ENCODE data around the gene SEMA4F.
A peak's percentile ranks its signal among the peaks of the same experiment; 100 is the strongest.

SEMA4F gene

GRCh38 chr2:74659462-74659861 lies 5.4 kb downstream of the SEMA4F start:
- no peak for DNase-seq

GRCh38 chr2:74668087-74668486 lies 14.0 kb downstream of the SEMA4F start:
- no peak for DNase-seq

- DNase-seq = no peak
Measured at GRCh38 chr2:74670263-74670662, 16.2 kb downstream of the SEMA4F start.

DNA sequence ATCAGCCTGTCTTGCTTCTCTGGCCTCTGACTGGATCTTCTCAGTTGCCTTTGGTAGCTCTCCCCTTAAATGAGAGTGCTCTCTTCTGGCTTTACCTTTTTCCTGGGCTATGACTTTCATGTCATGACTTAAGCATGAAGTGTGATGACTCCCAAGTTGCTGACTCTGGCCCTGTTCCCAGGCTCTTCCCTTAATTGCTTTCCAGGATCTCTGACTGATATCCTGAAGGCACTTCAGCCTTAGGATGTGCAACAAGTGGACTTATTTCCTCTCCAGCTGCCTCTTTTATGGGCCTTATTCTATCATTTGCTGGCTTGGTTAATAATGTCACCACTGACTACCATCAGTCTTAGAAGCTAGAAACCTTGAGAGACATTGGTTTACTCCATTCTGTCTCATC lies 17.4 kb downstream of the SEMA4F start:
- peak; percentile 70 for DNase-seq

GRCh38 chr2:74673826-74674528 lies 19.9 kb downstream of the SEMA4F start:
- no peak for DNase-seq

- no peak for DNase-seq
Measured at GRCh38 chr2:74675090-74675489, 21.0 kb downstream of the SEMA4F start.

DNA sequence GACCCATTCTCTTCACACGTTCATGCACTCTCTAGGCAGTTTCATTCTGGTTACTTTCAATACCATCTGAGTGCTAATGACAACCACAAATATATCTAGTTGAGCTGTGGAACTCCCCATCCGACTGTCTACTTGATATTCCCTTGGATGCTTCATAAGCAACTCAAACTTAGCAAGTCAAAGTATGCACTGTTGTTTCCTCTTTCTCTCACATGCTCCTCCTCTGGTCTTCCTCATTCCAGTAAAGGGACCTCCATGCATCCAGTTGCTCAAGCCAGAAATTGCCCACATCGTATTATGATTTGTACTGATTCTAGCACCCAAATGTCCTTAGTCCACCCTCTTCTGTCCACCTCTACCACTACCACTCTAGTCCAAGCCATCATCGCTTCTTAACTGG lies 22.3 kb downstream of the SEMA4F start:
- DNase-seq = no peak

DNA sequence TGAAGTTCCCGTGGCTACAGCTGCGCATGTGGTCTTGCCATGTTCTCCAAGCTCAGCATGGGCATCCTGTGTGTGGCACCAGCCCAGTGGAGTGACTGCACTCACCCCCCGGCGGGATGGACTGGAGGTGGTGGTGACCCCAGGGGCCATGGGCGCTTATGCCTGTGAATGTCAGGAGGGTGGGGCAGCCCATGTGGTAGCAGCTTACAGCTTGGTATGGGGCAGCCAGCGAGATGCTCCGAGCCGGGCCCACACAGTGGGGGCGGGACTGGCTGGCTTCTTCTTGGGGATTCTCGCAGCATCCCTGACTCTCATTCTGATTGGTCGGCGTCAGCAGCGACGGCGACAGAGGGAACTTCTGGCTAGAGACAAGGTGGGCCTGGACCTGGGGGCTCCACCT lies 25.6 kb downstream of the SEMA4F start:
- DNase-seq = no peak

GRCh38 chr2:74682501-74682900 lies 28.5 kb downstream of the SEMA4F start:
- DNase-seq = no peak

GRCh38 chr2:74685408-74685807 lies 31.4 kb downstream of the SEMA4F start:
- DNase-seq = no peak

DNA sequence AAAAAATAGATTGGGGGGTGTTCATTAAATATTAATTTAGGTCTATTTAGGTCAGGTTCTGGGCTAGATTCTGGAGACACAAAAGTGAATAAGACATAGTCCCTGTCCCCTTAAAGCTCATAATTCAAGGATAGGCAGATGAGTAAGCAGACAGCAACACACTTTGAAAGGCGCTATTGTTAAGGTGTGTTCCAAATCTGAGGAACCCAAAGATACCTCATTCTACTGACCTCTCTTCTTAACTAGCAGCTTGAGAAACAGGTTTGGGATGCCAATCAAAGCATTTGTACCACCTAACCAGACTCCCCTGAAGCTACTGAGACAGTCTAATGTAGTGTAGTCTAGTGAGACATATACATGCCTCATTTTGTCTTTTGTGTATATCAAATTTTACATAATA lies 34.8 kb downstream of the SEMA4F start:
- DNase-seq = no peak

- DNase-seq = no peak
Measured at GRCh38 chr2:74689671-74690070, 35.6 kb downstream of the SEMA4F start.

- DNase-seq = peak; percentile 66
Measured at GRCh38 chr2:74690571-74690970, 36.5 kb downstream of the SEMA4F start.

GRCh38 chr2:74691929-74692328 lies 37.9 kb downstream of the SEMA4F start:
- no peak for DNase-seq

- no peak for DNase-seq
Measured at GRCh38 chr2:74693213-74693612, 39.2 kb downstream of the SEMA4F start.

DNA sequence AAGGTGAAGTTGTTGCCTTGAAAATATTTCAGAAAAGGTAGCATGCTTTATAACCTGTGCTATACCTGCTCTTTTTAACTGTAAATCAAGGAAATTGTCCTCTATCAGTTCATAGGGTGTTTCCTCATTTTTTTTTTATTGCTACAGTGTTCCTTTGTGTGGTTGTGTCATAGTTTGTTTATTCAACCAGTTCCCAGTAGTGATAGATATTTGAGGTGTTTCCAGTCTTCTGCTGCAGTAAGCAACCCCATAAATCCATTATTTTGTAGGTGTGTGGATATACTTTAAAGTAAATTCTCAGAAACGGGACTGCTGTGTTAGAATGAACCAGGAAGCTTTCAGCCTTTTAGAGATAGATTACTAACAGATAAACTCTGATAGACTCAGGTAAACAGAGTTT lies 39.6 kb downstream of the SEMA4F start:
- no peak for DNase-seq

- no peak for DNase-seq
Measured at GRCh38 chr2:74694281-74694680, 40.2 kb downstream of the SEMA4F start.

- no peak for DNase-seq
Measured at GRCh38 chr2:74695663-74696062, 41.6 kb downstream of the SEMA4F start.

DNA sequence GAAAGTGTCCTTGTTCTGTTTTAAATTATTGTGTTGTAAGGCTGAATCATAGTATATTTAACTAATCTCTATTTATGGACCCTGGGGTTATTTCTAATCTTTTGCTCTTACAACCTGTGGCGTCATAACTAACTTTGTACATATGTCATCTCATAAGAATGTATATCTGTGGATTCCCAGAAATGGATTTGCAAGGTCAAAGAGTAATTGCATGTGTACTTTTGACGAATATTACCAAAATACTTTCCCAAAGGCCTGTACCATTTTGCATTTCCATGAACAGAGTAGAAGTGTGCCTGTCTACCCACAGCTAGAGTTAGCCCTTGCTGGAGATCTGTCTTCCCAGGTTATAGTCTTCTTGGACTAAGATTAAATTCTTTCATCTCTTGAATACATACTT lies 42.8 kb downstream of the SEMA4F start:
- DNase-seq = peak; percentile 96

DNA sequence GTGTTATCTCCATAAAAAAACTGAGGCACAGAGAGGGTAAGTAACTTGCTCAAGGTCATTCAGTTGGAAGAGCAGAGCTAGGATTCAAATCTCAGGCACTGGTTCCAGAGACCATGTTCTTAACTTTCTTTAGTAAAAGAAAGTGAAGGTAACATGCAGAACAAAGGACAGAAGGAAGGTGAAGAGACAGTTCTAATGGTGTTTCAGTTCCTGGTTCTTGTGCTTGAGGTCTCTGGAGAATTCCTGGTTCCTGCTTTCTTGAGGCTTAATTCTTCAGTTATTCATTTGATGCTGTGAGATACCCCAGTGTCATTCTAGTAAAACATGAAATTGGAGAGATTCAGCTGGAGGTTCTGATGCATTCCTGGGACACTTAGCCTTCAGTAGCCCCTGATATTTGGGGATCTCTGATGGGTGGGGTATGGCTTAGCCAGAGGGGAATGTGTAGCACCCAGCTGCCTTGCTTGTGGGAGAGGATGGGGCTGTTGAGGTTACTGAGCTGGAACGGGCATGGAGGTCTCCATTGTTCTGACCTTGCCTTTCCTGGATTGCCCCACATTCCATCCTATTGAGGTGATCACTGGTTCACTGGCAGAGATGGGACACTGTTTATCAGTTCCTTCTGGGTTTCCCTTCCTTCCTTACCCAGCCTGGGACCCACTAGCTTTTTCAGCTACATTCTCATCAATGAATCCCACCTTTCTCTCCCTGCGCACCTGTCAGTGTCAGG lies 46.8 kb downstream of the SEMA4F start:
- no peak for DNase-seq

DNA sequence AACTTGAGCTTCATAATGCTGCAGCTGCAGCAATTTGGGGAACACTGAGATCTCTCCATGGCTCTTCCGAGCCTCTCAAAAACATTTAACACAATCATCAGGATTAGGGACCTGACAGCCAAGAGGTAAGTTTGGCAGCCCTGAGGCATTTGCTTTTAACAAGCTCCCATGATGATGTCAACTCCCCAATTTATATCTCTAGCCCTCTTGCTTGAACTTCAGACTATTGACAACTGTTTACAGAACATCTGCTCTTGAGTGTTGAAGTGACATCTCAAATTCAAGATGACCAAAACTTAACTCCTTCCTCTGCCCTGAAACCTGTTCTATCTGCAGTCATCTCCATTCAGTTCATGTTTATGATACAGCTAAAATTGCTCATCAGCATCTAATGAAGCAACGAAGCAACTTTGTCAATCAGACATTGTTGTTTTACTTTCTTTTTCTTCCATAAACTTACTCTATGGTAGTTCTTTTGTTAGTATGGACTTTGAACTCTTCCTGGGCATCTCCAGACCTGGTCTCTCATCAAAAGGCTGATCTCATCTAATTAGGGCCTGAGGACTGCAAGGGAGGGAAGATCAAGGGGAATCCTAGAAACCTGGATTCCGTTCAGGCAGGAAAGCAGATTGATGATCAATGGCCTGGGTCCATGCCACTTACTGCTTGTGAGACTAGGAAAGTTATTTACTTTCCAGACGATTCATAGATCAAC lies 48.1 kb downstream of the SEMA4F start:
- DNase-seq = no peak

GRCh38 chr2:74703373-74703772 lies 49.3 kb downstream of the SEMA4F start:
- no peak for DNase-seq

DNA sequence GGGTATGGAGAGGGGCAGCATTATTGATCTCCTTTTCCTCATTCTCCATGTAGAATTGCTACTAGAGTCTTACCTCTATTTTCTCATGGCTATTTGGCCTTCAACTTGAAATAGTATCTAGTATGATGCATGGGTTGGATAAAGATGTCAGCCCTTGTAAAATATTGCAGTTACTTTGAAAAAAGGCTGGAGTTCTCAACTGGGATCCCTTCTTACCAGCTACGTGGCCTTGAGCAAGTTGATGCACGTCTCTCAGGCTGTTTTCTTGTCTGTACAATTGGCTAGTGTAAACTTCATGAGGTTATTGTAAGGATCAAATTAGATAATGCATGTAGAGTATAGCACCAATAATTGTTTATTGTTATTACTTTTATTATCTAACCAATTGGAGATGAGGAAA lies 50.2 kb downstream of the SEMA4F start:
- no peak for DNase-seq

GRCh38 chr2:74706741-74707140 lies 52.7 kb downstream of the SEMA4F start:
- no peak for DNase-seq
